Caco-2 (cell line): ENCODE results near the gene PROKR2. TPM values are rescaled to one million over a fixed set of nuclear protein-coding genes. Genes with fewer than 3 reads are reported as not detected.

ENCODE experiments used
- BruUV-seq: library from RNA; stranded (reverse); fragments of 400-500 nt; replicated peaks from 2 replicates; lab custom pipeline; 2021; lab: Mats Ljungman, UMichigan
- CTCF ChIA-PET: fragments of 300-600 bp; sonication (Branson Sonifier 250); formaldehyde crosslinking; loops from one replicate; lab custom pipeline; 2022; ENCODE audit warnings: antibody characterized with exemption; lab: Charles Lee
- POLR2A ChIA-PET: fragments of 300-600 bp; sonication (Branson Sonifier 250); formaldehyde crosslinking; loops from one replicate; lab custom pipeline; 2022; ENCODE audit warnings: antibody characterized with exemption; lab: Charles Lee
- DNase-seq, 2 experiments: peaks; one replicate each; pipeline versions ENCODE4 v3.0.0 to v3.0.0-alpha.2; 2020 to 2022
- H3K27me3 ChIP-seq: replicated peaks from 2 replicates; pipeline ENCODE4 v1.6.0; 2011; ENCODE audit warnings: low read length; ENCODE audit not compliant: control insufficient read depth, insufficient read depth
- H3K36me3 ChIP-seq: 2 replicates; pipeline ENCODE4 v1.5.1; 2011; ENCODE audit warnings: low read length; ENCODE audit not compliant: control insufficient read depth, insufficient read depth
- H3K4me1 ChIP-seq: fragments of 250-450 bp; sonication (Bioruptor Pico); 2 replicates; pipeline ENCODE4 v1.5.1; 2020; ENCODE audit warnings: mild to moderate bottlenecking
- H3K4me3 ChIP-seq: 2 replicates; pipeline ENCODE4 v1.5.1; 2011; ENCODE audit warnings: low read depth, mild to moderate bottlenecking, control low read depth, low read length
- H3K9me3 ChIP-seq: fragments of 250-450 bp; sonication (Bioruptor Pico); 2 replicates; pipeline ENCODE4 v1.5.1; 2020; ENCODE audit warnings: mild to moderate bottlenecking, moderate library complexity
- H3K27ac Mint-ChIP-seq: one replicate; pipeline ENCODE4 v1.8.0; 2022; ENCODE audit warnings: mixed read lengths; ENCODE audit not compliant: unreplicated experiment
- H3K27me3 Mint-ChIP-seq: one replicate; pipeline ENCODE4 v1.8.0; 2022; ENCODE audit warnings: mixed read lengths; ENCODE audit not compliant: insufficient read depth, unreplicated experiment
- H3K36me3 Mint-ChIP-seq: one replicate; pipeline ENCODE4 v1.8.0; 2022; ENCODE audit warnings: mild to moderate bottlenecking, mixed read lengths; ENCODE audit not compliant: insufficient read depth, unreplicated experiment
- H3K4me1 Mint-ChIP-seq: one replicate; pipeline ENCODE4 v1.8.0; 2022; ENCODE audit warnings: low read depth, mixed read lengths; ENCODE audit not compliant: unreplicated experiment
- H3K4me3 Mint-ChIP-seq: one replicate; pipeline ENCODE4 v1.8.0; 2022; ENCODE audit warnings: mild to moderate bottlenecking, moderate library complexity, mixed read lengths; ENCODE audit not compliant: unreplicated experiment
- H3K9me3 Mint-ChIP-seq: one replicate; pipeline ENCODE4 v1.8.0; 2022; ENCODE audit warnings: mixed read lengths; ENCODE audit not compliant: unreplicated experiment
- CTCF ChIP-seq, 2 experiments: fragments of 200-600 bp in 1 of 2; IDR thresholded peaks; 1 replicate in 1 of 2; 2 replicates in 1 of 2; pipeline versions ENCODE4 v1.5.1 to v1.8.0; 2011 to 2022; ENCODE audit warnings: antibody characterized with exemption in 1 of 2, control low read depth in 1 of 2, inconsistent platforms in 1 of 2, low read depth in 1 of 2, low read length in 1 of 2, mild to moderate bottlenecking in 1 of 2, moderate library complexity in 1 of 2; ENCODE audit not compliant: insufficient read depth in 1 of 2, severe bottlenecking in 1 of 2, unreplicated experiment in 1 of 2
- intact Hi-C: fragments of 100-400 bp; cut with micrococcal nuclease; formaldehyde crosslinking; loops from one replicate; pipeline ENCODE4 v1.10.0; 2022; ENCODE audit not compliant: unreplicated experiment
- total RNA-seq: library from RNA; stranded (reverse); gene quantifications from 2 replicates; pipeline ENCODE4 v1.2.3, GENCODE V29; 2022

Gene PROKR2
- total RNA-seq, 1 experiment from 2014 or later, result not detected

DNA sequence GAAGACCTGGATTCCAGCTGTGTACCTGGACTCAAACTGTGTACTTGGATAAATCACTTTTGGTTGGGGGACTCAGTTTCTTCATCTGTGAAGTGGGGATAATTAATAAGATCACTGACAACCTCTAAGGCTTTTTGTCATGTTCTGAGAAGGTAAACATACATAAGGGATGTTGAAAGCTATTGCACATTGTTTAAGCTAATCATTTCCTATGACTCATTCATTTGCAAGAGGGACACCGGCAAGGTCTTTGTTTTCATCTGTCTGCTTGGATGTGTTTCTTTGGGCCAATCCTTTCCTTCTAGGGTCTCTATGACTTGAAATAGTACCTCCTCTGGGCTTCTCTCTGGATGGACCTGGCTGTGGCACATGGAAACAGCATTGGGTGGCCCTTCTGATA lies 6.8 kb downstream of the PROKR2 start:
- no peaks in the 10 kb centered on the region for H3K36me3 Mint-ChIP-seq
- intact Hi-C loops, result no loop called here

GRCh38 chr20:5298811-5299210 lies 17.9 kb downstream of the PROKR2 start:
- ChIA-PET POLR2A (no interaction called here), CTCF (no interaction called here)
- intact Hi-C loops, result no loop called here
- DNase-seq, result no peak
- no peaks in the 10 kb centered on the region for H3K4me1 ChIP-seq
- Mint-ChIP-seq H3K9me3 (no peaks in the 10 kb centered on the region), H3K27ac (no peak overlapping the region), H3K27me3 (peaks cover 11% of the 10 kb centered on the region), H3K36me3 (no peaks in the 10 kb centered on the region), H3K4me3 (no peak overlapping the region), H3K4me1 (no peaks in the 10 kb centered on the region)
- no peaks in the 10 kb centered on the region for H3K27me3 ChIP-seq
- H3K9me3 ChIP-seq, result peaks cover 7% of the 10 kb centered on the region; the same call in 1 of the 2 replicates
- BruUV-seq, result no TSS peak
- H3K4me3 ChIP-seq, result no peak overlapping the region
- no peaks in the 10 kb centered on the region for H3K36me3 ChIP-seq
- TF ChIP-seq CTCF (IDR thresholded peaks at IDR 0.05; ENCODE audit: insufficient read depth in 1 of 2, low read depth in 1 of 2, low read length in 1 of 2, severe bottlenecking in 1 of 2, unreplicated experiment in 1 of 2), result no peak

More for the DNA sequence above, 6.8 kb downstream of the PROKR2 start:
- Histone ChIP-seq H3K9me3 (peaks cover 16% of the 10 kb centered on the region), H3K27me3 (no peaks in the 10 kb centered on the region), H3K36me3 (no peaks in the 10 kb centered on the region), H3K4me3 (no peak overlapping the region), H3K4me1 (no peaks in the 10 kb centered on the region)
- ChIA-PET CTCF (no interaction called here), POLR2A (no interaction called here)
- H3K4me1 Mint-ChIP-seq, result no peaks in the 10 kb centered on the region
- no peak overlapping the region for H3K4me3 Mint-ChIP-seq
- no TSS peak for BruUV-seq
- H3K27ac Mint-ChIP-seq, result no peak overlapping the region
- peaks cover 45% of the 10 kb centered on the region for H3K9me3 Mint-ChIP-seq
- TF ChIP-seq CTCF (IDR thresholded peaks at IDR 0.05; ENCODE audit: insufficient read depth in 1 of 2, low read depth in 1 of 2, low read length in 1 of 2, severe bottlenecking in 1 of 2, unreplicated experiment in 1 of 2), result no peak
- H3K27me3 Mint-ChIP-seq, result no peaks in the 10 kb centered on the region
- DNase-seq, result no peak

DNA sequence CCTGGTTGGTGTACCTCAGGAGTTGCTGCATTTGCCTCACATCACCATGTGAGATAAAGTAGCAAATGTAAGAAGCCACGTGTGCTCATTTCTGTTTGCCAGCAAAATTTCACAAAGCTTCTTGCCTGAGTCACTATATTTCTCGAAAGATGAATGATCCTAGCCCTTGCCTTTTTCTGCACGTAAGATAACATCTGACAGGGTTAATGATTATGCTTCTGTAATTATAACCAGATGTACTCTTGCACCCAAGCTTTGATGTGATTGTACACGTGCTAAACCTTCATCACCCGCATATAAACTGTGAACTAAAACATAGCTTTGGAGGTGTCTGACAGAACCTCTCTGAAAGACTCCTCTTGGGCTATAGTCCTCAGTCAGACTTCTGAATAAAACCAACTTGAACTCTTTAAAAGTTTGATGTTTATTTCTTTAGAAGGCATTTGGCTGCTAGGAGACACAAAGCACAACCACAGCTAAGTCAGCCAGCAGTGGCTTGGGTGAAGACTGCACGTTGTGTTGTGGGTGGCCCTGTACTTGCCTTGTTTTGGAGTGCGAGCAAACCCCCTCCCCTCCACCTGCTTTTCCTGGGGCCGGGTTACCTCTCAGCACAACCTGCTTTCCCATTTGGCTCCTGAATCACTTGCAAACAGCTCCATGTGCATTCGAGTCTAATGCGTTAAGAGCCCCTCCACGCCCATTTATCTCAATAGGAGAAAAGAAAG lies 19.3 kb downstream of the PROKR2 start:
- intact Hi-C loops, result no loop called here
- CTCF ChIA-PET, result no interaction called here
- H3K9me3 Mint-ChIP-seq, result no peaks in the 10 kb centered on the region
- POLR2A ChIA-PET, result no interaction called here
- no peaks in the 10 kb centered on the region for H3K4me1 Mint-ChIP-seq
- no peak overlapping the region for H3K4me3 Mint-ChIP-seq
- no peaks in the 10 kb centered on the region for H3K36me3 Mint-ChIP-seq
- no peak for TF ChIP-seq CTCF (IDR thresholded peaks at IDR 0.05; ENCODE audit: insufficient read depth in 1 of 2, low read depth in 1 of 2, low read length in 1 of 2, severe bottlenecking in 1 of 2, unreplicated experiment in 1 of 2)
- BruUV-seq, result no TSS peak
- Histone ChIP-seq H3K9me3 (peaks cover 4% of the 10 kb centered on the region; the same call in 1 of the 2 replicates), H3K27me3 (no peaks in the 10 kb centered on the region), H3K4me3 (no peak overlapping the region), H3K4me1 (no peaks in the 10 kb centered on the region), H3K36me3 (no peaks in the 10 kb centered on the region)
- H3K27me3 Mint-ChIP-seq, result peaks cover 18% of the 10 kb centered on the region
- no peak overlapping the region for H3K27ac Mint-ChIP-seq
- no peak for DNase-seq
